CD4-positive, CD25-positive, alpha-beta regulatory T cell (primary cell): ENCODE measurements around the gene SKIC8. TPM values are rescaled to one million over a fixed set of nuclear protein-coding genes. Genes with fewer than 3 reads are reported as not detected.
"Not testable (repeated sequence)": the region's sequence is repeated elsewhere in the genome, so short reads cannot be mapped to it uniquely, and the experiment has no call there.

Experiments used
- ATAC-seq, 2 donors: fragments of 150-1000 bp; cut with Tn5 transposase; one replicate each; pipeline ENCODE4 v1.10.0; 2021; ENCODE audit warnings: low read depth in 2 of 2, moderate number of reproducible peaks in 2 of 2, moderate library complexity in 1 of 2
- DNase-seq, 3 donors: peaks; one replicate each; pipeline versions ENCODE4 v3.0.0 to v3.0.0-alpha.2; 2012 to 2022; ENCODE audit warnings: mixed read lengths in 1 of 3
- H3K27ac ChIP-seq: one replicate; pipeline ENCODE4 v1.7.0; 2013; ENCODE audit warnings: mild to moderate bottlenecking, low read length; ENCODE audit not compliant: insufficient read depth, poor library complexity, severe bottlenecking
- H3K27me3 ChIP-seq: one replicate; pipeline ENCODE4 v1.7.0; 2013; ENCODE audit warnings: low read length; ENCODE audit not compliant: control insufficient read depth, insufficient read depth
- H3K36me3 ChIP-seq: one replicate; pipeline ENCODE4 v1.7.0; 2013; ENCODE audit warnings: mild to moderate bottlenecking, low read length, moderate library complexity; ENCODE audit not compliant: control insufficient read depth, insufficient read depth
- H3K4me1 ChIP-seq: 2 replicates; pipeline ENCODE4 v1.7.0; 2013; ENCODE audit warnings: mild to moderate bottlenecking, low read length; ENCODE audit not compliant: insufficient read depth, control insufficient read depth, poor library complexity, severe bottlenecking
- H3K4me3 ChIP-seq: one replicate; pipeline ENCODE4 v1.7.0; 2013; ENCODE audit warnings: low read depth, mild to moderate bottlenecking, low read length, moderate library complexity
- H3K9me3 ChIP-seq, 2 experiments: 1 replicate in 1 of 2; 2 replicates in 1 of 2; pipeline ENCODE4 v1.7.0; 2013; ENCODE audit warnings: low read length in 2 of 2, mild to moderate bottlenecking in 1 of 2, moderate library complexity in 1 of 2; ENCODE audit not compliant: control insufficient read depth in 2 of 2
- H3K27ac Mint-ChIP-seq, 3 donors: one replicate each; pipeline ENCODE4 v1.8.0; 2020 to 2022; ENCODE audit warnings: mild to moderate bottlenecking in 3 of 3, mixed read lengths in 3 of 3, moderate library complexity in 2 of 3
- H3K27me3 Mint-ChIP-seq: one replicate; pipeline ENCODE4 v1.8.0; 2022; ENCODE audit warnings: mild to moderate bottlenecking, mixed read lengths
- H3K36me3 Mint-ChIP-seq: one replicate; pipeline ENCODE4 v1.8.0; 2020; ENCODE audit warnings: mixed read lengths
- H3K4me1 Mint-ChIP-seq, 4 donors: one replicate each; pipeline ENCODE4 v1.8.0; 2020 to 2022; ENCODE audit warnings: mixed read lengths in 4 of 4, mild to moderate bottlenecking in 1 of 4
- H3K4me3 Mint-ChIP-seq, 4 donors: one replicate each; pipeline ENCODE4 v1.8.0; 2020 to 2022; ENCODE audit warnings: mild to moderate bottlenecking in 4 of 4, mixed read lengths in 4 of 4, moderate library complexity in 3 of 4
- H3K9me3 Mint-ChIP-seq, 7 donors: one replicate each; pipeline ENCODE4 v1.8.0; 2020 to 2022; ENCODE audit warnings: mixed read lengths in 7 of 7, mild to moderate bottlenecking in 3 of 7, moderate library complexity in 2 of 7
- polyA plus RNA-seq, 4 donors: library from polyadenylated mRNA; unstranded; fragments of 300-500 nt; fragmentation: Illumina TruSeq; gene quantifications; one replicate each; pipeline ENCODE4 v1.2.3, GENCODE V29; 2021
- total RNA-seq: library from RNA; stranded (reverse); gene quantifications from one replicate; pipeline ENCODE4 v1.2.3, GENCODE V29; 2022

SKIC8 gene
- total and polyA plus RNA-seq, 5 donors from 2014 or later = 25.0 to 97.4 (median 89.8) TPM

GRCh38 chr15:78245976-78246620, 53.3 kb downstream of the SKIC8 start:
- H3K4me1 ChIP-seq, H3K9me3 ChIP-seq, H3K36me3 Mint-ChIP-seq, H3K27me3 ChIP-seq, H3K4me3 Mint-ChIP-seq, H3K9me3 Mint-ChIP-seq, H3K36me3 ChIP-seq, H3K4me3 ChIP-seq, H3K4me1 Mint-ChIP-seq, ATAC-seq, DNase-seq, H3K27ac ChIP-seq, H3K27ac Mint-ChIP-seq: not testable (repeated sequence)
- peaks cover 18% of the 10 kb centered on the region for H3K27me3 Mint-ChIP-seq

DNA sequence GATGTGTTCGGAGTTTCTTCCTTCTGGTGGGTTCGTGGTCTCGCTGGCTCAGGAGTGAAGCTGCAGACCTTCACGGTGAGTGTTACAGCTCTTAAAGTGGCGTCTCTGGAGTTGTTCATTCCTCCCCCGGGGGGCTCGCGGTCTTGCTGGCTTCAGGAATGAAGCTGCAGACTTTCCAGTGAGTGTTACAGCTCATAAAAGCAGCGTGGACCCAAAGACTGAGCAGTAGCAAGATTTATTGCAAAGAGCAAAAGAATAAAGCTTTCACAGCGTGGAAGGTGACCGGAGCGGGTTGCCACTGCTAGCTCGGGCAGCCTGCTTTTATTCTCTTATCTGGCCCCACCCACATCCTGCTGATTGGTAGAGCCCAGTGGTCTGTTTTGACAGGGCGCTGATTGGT, 54.0 kb downstream of the SKIC8 start:
- not testable (repeated sequence) for H3K9me3 Mint-ChIP-seq, ATAC-seq, H3K9me3 ChIP-seq, H3K4me3 Mint-ChIP-seq, H3K36me3 Mint-ChIP-seq, H3K27ac ChIP-seq, DNase-seq, H3K36me3 ChIP-seq, H3K4me1 Mint-ChIP-seq, H3K4me3 ChIP-seq, H3K27me3 ChIP-seq, H3K27ac Mint-ChIP-seq, H3K4me1 ChIP-seq
- peaks cover 22% of the 10 kb centered on the region for H3K27me3 Mint-ChIP-seq

- Mint-ChIP-seq H3K27me3 (peaks cover 18% of the 10 kb centered on the region), H3K36me3 (no peaks in the 10 kb centered on the region), H3K4me3 (no peak overlapping the region)
These were observed 54.5 kb downstream of the SKIC8 start for GRCh38 chr15:78244893-78245292.

GRCh38 chr15:78244101-78244500, 55.3 kb downstream of the SKIC8 start:
- peaks cover 0 to under 1% (median 0%) of the 10 kb centered on the region in 7 donors for H3K9me3 Mint-ChIP-seq
- H3K27ac Mint-ChIP-seq = no peak overlapping the region
- ATAC-seq = no peak
- Histone ChIP-seq H3K4me1 (no peaks in the 10 kb centered on the region), H3K27me3 (no peaks in the 10 kb centered on the region), H3K4me3 (no peak overlapping the region), H3K9me3 (no peaks in the 10 kb centered on the region), H3K36me3 (no peaks in the 10 kb centered on the region), H3K27ac (no peak overlapping the region)
- no peak overlapping the region for H3K4me3 Mint-ChIP-seq
- H3K36me3 Mint-ChIP-seq = no peaks in the 10 kb centered on the region
- H3K4me1 Mint-ChIP-seq = peaks cover 0 to 3% (median 0%) of the 10 kb centered on the region in 4 donors
- peaks cover 16% of the 10 kb centered on the region for H3K27me3 Mint-ChIP-seq
- DNase-seq = no peak

More at GRCh38 chr15:78244893-78245292, 54.5 kb downstream of the SKIC8 start:
- Mint-ChIP-seq H3K4me1 (peaks cover 0 to 3% (median 0%) of the 10 kb centered on the region in 4 donors), H3K9me3 (no peaks in the 10 kb centered on the region), H3K27ac (no peak overlapping the region)
- Histone ChIP-seq H3K4me1 (no peaks in the 10 kb centered on the region), H3K4me3 (no peak overlapping the region), H3K36me3 (no peaks in the 10 kb centered on the region), H3K9me3 (no peaks in the 10 kb centered on the region), H3K27me3 (no peaks in the 10 kb centered on the region), H3K27ac (no peak overlapping the region)
- no peak for ATAC-seq
- no peak for DNase-seq

- Mint-ChIP-seq H3K27ac (no peak overlapping the region), H3K9me3 (peaks cover 0 to 1% (median 0%) of the 10 kb centered on the region in 7 donors), H3K4me1 (peaks cover 0 to 3% (median 0%) of the 10 kb centered on the region in 4 donors), H3K27me3 (peaks cover 12% of the 10 kb centered on the region), H3K36me3 (no peaks in the 10 kb centered on the region), H3K4me3 (no peak overlapping the region)
- Histone ChIP-seq H3K4me1 (no peaks in the 10 kb centered on the region), H3K27ac (no peak overlapping the region), H3K4me3 (no peak overlapping the region), H3K27me3 (no peaks in the 10 kb centered on the region), H3K9me3 (no peaks in the 10 kb centered on the region), H3K36me3 (no peaks in the 10 kb centered on the region)
- ATAC-seq (no peak), DNase-seq (no peak)
These were observed 55.9 kb downstream of the SKIC8 start for GRCh38 chr15:78243491-78243941.

GRCh38 chr15:78243058-78243457, 56.4 kb downstream of the SKIC8 start:
- H3K27me3 ChIP-seq = no peaks in the 10 kb centered on the region
- no peak overlapping the region for H3K4me3 Mint-ChIP-seq
- peaks cover 0 to 3% (median 0%) of the 10 kb centered on the region in 4 donors for H3K4me1 Mint-ChIP-seq
- H3K36me3 Mint-ChIP-seq = no peaks in the 10 kb centered on the region
- DNase-seq (no peak), ATAC-seq (no peak)
- no peaks in the 10 kb centered on the region for H3K9me3 ChIP-seq
- no peaks in the 10 kb centered on the region for H3K36me3 ChIP-seq
- H3K4me1 ChIP-seq = no peaks in the 10 kb centered on the region
- no peak overlapping the region for H3K27ac ChIP-seq
- H3K27ac Mint-ChIP-seq = no peak overlapping the region
- H3K9me3 Mint-ChIP-seq = peaks cover 0 to 1% (median 0%) of the 10 kb centered on the region in 7 donors
- H3K27me3 Mint-ChIP-seq = peaks cover 12% of the 10 kb centered on the region
- no peak overlapping the region for H3K4me3 ChIP-seq

- DNase-seq (peak in 1 of 3 donors; percentile 18), ATAC-seq (no peak)
- Mint-ChIP-seq H3K36me3 (no peaks in the 10 kb centered on the region), H3K27me3 (peaks cover 8% of the 10 kb centered on the region), H3K9me3 (peaks cover 0 to 1% (median 0%) of the 10 kb centered on the region in 7 donors), H3K27ac (no peak overlapping the region), H3K4me1 (peaks cover 0 to 3% (median 0%) of the 10 kb centered on the region in 4 donors), H3K4me3 (no peak overlapping the region)
- Histone ChIP-seq H3K4me3 (no peak overlapping the region), H3K27me3 (no peaks in the 10 kb centered on the region), H3K27ac (no peak overlapping the region), H3K9me3 (no peaks in the 10 kb centered on the region), H3K4me1 (no peaks in the 10 kb centered on the region), H3K36me3 (no peaks in the 10 kb centered on the region)
These were observed 57.3 kb downstream of the SKIC8 start for GRCh38 chr15:78242128-78242527.

DNA sequence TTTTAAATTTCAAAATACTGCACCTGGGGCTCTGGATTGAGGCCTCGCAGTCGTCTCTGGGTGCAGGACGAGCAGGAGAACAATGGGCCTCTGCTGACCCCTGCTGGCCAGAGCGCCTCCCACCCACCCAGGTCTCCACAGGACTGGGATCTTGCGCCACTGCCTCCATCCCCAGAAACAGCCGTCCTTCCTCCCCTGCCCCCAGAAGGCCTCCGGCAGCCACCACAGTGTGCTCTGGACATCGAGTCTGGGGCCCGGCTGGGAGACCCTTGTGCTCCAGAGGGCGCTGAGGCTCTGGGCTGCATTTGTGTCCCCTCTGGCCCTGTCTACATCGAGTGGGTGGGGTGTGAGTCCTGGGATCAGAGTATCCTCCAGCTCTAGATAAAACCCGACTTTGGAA, 58.4 kb downstream of the SKIC8 start:
- Histone ChIP-seq H3K4me3 (no peak overlapping the region), H3K27me3 (no peaks in the 10 kb centered on the region), H3K36me3 (no peaks in the 10 kb centered on the region), H3K4me1 (no peaks in the 10 kb centered on the region), H3K27ac (no peak overlapping the region), H3K9me3 (no peaks in the 10 kb centered on the region)
- DNase-seq (peak; percentile 62 to 76 (median 74)), ATAC-seq (peak; percentile 83 to 87)
- Mint-ChIP-seq H3K9me3 (peaks cover 0 to 1% (median 0%) of the 10 kb centered on the region in 7 donors), H3K27ac (no peak overlapping the region), H3K4me1 (peaks cover 0 to 3% (median 0%) of the 10 kb centered on the region in 4 donors), H3K4me3 (no peak overlapping the region), H3K36me3 (no peaks in the 10 kb centered on the region), H3K27me3 (peaks cover 8% of the 10 kb centered on the region)
